AG08396 (cell line): ENCODE results near the gene FBXL13.

Experiments used
- DNase-seq: peaks from one replicate; pipeline ENCODE4 v3.0.0; 2012; ENCODE audit warnings: low spot score, mixed read lengths

The FBXL13 gene

DNA sequence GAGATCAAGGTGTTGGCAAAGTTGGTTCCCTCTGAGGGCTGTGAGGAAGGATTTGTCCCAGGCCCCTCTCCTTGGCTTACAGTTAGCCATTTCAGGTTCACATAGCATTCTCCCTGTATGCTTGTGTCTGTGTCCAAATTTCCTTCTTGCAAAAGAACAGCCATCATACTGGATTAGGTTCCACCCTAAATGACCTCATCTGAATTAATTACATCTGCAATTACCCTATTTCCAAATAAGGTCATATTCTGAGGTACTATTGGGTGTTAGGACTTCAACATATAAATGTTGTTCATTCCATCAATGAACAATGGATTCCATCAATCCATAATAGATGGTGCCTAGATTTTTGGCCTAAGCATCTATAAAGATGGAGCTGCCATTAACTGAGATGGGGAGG, 178.0 kb downstream of the FBXL13 start:
- DNase-seq, result no peak

DNA sequence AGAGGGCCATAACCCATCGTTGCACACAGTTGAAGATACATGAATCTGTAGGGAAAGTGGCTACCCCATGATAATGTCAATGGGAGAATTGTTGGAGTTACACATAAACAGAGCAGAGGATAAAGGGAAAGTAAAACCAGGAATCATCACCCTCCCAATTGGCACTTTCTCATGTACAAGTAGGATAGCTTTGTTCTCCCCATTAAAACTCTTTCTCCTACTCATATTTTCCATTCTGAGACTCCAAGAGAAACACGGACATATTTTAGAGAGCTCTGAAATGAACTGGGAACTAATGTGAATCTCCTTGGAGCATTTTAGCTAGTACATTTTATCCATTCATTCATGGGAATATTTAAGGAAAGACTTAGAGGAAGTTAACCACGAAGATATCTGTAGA, 179.0 kb downstream of the FBXL13 start:
- no peak for DNase-seq

DNA sequence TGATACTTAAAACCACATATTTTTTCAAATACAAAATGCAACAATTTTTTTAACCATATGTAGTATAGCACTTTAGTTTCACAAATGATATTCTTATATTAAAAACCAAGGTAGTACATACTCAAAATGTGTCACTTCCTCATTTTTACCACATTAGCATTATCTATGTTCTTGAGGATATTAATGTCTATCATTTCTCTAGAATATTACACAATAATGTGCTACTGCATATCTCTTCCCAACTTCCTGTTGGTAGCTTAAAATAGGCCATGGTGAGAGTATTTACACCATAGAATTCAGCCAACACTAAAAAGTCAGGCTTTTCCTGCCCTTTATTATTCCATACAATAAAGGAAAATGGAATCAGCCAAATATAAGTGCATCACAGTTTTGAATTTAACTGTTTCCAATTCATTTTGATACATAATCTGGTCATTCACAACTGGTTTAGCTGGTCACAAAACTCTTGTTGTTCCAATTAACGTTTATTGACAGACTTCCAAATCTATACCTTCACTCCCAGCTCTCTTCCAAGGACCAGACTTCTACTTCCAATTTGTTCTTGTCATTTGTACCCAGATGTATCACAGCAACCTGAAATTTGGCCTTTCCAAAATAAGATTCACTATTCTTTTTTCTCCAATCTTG, 181.8 kb downstream of the FBXL13 start:
- no peak for DNase-seq

DNA sequence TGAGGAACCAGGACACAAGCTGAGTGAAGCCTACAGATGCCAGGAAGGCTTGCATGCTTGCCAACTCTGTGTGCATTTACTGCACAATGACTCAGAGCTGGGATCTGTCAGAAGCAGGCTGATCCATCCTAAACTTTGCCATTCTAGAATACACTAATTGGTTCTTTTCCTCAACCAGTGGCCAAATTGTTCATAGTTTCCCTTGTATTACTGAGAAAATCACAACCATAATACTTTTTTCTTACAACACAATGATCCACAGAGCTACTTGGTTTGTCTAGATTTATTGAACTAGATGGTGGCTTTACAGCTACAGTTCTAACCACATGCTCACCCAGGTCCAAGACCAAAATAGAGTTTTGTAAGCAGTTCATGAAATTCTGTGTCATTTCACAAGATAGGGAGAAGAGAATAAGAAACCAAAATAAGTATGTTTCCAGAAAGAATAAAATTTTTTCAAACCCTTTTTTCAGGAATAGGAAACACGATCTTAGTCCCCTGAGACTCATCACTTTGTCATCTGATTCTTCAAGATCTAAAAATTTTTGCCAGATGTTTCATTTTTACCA, 182.8 kb downstream of the FBXL13 start:
- DNase-seq, result peak; percentile 67

DNA sequence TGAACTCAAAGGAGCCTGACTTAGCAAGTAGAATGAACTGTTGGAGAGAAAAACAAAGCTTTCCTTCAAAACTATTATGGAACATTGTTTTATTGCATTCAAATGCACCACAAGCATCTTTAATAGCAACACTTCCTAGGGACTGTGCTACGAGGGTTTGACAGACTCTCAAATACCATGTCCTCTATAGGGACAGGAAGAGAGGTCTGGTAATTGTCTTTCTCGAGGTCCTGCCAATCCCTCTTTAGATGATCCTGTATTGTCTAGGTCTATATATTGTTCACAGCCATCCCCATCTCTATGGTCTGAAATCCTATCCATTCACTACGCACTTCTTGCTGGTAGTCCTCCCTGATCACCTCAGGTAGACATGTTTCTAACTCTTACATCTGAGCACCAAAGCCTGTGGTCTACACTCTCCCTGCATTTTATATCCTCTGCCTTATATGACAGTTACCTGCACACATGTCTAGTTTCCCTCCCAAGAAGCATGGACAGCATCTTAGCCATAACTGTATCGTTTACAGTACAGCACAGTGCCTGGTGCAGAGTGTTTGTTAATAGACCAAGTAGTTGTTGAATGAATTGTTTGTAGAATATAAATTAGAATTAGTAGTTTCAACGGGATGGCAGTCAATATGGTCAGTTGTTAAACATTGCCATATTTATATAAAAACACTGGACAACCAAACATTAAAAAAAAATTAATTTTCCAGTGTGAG, 183.5 kb downstream of the FBXL13 start:
- DNase-seq, result no peak

DNA sequence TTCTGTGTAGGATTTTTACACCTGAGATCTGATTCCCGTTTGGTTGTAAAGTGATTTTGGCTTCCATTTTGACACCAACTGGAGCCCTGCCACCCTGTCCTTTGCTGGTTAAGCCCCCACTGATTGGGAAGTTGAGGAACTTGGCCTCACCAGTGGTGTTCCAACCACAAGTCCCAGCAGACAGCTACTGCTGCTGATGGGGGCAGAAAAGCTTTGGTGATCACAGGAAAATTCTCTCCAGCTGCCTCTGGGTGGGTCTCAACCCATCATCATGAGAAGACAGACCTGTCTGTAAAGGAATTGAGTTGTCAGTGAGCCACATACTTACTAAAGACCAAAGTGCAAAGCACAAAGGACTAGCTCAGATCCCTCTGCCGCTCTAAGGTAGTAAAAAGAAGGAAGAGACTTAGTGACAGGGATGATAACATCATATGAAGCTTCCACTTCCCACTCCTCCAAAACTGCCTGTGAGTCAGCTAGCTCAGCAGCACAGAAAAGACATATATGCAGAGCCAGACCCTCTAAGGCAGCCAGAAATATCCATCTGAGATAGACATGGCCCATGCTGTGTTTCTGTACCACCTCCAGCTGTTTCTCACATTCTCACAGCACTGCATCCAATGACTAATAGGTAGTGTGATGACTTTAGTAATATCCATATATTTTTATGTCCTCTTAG, 184.2 kb downstream of the FBXL13 start:
- peak; percentile 13 for DNase-seq

DNA sequence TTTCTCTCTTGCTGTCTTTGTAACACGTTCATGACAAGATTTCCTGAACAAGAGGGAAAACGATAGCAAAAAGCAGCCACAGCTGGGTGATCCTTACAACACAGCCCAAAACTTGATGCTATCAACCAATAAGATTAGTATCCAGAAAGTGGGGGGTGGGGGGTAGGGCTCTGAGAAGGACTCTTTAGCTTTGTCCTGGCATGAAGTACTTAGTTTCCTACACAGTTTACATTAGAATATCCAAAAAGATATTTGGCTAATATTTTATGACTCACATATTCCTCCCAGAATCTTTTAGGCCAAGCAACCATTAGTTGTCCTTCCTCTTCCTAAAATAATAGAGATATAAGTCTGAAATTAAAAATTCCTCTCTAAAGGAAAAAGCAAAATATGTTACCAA, 184.7 kb downstream of the FBXL13 start:
- DNase-seq, result no peak

DNA sequence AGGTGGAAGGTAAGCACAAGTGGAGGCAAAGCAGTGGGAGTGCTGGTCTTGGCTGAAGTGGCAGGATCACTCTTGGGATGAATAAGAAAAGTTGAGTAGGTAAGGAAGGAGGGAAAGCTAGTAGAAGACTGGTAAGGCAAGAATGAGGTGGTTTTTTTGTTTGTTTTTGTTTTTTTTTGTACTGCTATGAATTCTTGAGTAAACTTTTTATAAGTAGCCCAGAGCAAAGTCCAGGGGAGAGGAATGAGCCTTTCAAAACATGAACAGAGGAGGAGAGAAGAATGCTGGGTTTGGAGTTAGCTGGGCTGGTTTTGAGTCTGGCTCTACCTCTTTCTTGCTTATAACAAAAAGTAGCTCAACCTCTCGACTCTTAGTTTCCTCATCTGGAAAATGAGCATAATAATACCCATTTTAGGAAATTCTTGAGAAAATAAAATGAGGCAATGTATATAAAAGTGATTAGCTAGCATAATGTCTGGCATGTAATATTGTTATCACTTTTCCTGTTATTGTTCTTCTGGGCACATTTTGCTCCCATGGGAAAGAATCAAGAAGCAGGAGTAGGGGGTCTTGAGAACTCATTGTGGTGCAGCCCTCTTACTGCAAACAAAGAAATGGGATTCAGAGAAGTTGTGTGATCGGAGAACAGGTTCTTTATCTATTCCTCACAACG, 185.9 kb downstream of the FBXL13 start:
- DNase-seq, result no peak

DNA sequence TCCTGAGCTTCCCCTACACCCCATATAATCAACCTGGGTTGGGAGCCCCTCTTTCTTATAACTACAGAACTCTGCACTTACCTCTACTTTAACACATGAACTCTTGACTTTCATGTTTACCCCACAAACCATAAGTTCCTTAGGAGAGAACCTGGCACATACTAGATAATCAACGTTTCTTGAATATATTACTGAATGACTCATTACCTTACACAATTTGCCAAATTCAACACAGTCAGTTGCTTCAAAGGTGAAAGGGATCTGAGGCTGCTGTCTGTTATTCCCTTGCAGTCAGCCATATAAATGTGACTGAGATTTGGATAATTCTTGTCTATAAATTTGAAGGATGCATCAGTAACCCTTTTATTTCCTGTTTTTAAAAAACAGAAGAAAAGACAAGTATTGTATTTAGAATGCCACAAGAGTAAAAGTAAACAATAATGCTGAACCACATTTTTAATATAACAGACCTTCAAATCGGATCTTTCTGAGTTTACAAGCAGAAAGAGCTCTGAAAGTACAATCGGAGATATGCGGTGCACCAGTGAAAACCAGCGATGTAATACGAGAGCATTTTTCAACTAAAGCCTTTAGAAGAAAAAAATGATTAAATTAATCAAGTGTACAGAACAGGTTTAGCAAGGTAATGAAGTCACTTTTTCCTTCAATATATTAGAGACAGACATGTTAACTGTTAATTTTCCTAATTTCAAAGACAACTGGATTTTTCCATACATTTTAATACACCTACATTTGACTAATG, 191.3 kb downstream of the FBXL13 start:
- DNase-seq, result no peak

DNA sequence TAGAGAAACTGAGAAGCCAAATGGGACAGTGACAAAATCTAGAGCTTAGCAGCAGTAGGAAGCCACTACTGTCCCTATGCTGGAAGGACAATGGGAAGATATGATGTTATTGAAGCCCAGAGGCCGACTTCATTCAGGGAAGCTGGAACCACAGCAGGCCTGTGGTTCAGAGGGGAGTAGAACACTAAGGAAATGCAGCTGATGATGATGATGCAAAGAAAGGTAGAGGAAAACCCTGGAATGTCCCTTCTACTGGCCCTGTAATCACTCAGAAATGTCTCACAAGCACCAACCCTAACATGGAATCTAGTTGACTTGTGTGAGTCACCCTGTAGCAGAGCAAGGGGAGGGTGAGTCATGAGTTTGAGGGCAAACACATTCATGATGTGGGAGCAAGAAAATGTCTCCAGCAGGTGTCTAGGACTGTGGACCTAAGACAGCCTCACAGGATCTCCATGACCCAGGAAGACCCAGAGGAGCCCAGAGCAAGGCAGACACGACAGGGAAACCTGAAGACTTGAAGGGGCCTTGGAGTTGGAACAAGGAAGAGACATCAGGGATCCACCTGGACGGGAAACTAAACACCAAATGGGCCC, 198.8 kb downstream of the FBXL13 start:
- DNase-seq, result peak; percentile 85

DNA sequence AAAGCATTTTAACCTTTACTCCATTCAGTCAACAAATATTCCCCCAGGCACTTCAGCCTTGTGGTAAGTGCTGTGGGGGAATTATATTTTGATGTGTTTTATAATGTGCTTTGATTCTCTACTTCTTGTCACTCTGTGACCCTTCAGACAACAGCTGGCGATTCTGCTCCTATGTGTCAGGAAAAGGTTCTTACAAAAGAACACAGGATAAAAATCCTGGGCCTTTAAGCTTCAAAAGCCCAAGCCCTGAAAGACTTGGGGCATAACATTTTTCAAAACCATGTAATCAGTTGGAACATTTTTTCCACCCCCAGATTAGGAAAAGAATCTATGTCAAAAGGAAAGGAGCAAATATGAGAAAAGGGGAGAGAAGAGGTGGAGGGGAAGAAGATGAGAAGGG, 199.6 kb downstream of the FBXL13 start:
- DNase-seq, result no peak

DNA sequence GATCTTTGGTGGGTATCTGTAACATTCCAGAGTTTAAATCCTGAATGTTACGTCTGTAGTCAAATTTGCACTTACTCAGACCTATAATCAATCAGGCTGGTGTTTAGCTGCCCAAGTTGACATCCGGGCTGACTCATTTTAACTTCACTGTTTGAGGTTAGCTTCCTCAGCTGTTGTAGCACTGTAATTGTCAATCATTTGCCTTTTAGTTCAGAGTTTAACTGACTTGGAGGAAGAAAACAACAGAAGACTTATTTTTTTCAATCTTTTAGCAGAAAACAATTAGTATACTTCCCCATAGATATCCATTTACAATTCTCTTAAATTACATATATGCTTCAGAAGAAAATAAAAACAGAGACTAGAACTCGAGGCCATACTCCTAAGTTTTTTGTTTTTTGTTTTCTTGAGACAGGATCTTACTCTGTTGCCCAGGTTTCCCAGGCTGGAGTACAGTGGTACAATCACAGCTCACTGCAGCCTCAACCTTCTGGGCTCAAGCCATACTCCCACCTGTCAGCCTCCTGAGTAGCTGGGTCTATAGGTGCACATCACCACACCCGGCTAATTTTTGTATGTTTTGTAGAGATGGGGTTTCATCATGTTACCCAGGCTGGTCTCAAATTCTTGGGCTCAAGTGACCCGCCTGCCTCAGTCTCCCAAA, 200.3 kb downstream of the FBXL13 start:
- peak; percentile 35 for DNase-seq

DNA sequence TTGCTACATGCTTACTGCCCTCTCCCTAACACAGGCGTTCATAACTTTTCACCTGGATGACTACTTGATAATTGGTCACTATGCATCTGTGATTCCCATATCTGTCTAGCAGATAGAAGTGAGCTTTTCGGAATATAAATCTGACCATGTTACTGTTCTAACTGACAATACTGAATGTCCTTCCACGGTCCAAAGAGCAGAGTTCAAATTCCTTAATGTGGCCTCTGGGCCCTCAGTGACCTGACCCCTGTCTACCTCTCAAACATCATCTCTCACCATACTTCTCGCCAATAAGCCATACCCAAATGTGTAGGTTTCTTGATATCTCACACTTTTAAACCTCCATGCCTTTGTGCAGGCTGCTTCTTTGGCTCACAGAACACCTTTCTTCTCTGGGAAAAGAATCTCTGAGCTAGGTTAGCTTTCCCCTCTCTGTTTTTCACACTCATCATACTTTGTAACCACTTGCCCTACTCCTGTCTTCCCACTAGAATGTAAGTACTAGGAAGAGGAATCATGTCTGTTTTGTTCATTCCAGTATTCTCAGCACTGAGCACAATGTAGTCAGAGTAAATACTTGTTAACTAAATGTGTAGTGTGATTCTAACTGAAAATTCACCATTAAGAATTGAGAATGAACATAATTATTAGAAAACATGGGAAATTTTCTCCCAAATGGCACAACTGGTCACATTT, 201.0 kb downstream of the FBXL13 start:
- no peak for DNase-seq

DNA sequence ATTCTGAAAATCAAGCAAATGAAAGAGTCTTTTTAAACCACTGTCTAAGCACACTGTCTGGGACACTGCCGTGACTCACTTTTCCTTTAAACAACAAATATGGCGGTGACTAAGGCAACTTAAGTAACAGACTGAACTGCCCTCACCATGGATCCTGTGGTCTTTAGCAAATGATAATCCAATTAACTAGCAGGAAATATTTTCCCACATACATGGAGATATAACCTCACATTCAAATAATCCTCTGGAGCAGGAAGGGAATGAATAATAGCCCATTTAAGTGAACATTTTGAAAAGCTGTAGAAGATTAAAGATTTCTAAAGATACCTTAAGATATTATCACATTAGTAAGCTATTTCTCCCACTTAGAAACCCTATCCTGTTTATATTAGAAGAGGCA, 202.1 kb downstream of the FBXL13 start:
- peak; percentile 53 for DNase-seq

DNA sequence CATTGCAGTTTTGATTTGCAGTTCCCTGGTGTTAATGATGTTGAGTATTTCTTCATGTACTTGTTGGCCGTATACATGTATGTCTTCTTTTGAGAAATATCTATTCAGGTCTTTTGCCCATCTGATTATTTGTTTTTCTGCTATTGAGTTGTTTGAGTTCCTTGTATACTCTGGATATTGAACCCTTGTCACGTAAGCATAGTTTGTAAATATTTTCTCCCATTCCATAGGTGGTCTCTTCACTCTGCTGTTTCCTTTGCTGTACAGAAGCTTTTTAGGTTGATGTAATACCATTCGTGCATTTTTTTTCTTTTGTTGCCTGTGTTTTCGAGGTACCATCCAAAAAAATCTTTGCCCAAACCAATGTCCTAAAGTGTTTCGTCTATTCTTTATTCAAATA, 205.4 kb downstream of the FBXL13 start:
- DNase-seq, result no peak

DNA sequence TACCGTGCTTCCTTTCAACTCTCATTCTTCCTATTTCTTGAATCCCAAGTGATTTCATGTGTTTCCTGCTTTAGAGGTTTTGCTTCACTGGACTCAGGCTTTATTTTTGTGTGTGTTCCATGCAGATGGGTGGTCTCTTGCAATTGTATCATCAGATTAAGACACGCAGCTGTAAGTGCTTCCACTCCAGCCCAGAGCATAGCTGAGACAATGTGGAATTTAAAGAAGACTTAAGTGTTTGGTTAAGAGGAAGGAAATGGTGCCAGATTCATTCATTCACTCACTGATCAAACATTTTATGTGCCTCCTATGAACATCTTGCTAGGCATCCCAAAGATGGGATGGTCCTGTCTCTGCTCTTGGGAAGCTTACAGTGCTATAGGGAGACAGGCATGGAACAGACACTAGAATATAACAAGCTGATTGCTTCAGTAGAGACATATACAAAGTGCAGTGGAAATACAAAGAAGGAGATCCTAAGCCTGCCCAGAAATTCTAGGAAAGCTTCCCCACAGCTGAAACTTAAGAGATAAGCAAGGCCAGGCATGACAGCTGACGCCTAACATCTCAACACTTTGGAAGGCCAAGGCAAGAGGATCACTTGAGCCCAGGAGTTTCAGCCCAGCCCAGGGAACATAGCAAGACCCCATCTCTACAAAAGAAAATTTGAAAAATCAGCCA, 207.9 kb downstream of the FBXL13 start:
- no peak for DNase-seq

DNA sequence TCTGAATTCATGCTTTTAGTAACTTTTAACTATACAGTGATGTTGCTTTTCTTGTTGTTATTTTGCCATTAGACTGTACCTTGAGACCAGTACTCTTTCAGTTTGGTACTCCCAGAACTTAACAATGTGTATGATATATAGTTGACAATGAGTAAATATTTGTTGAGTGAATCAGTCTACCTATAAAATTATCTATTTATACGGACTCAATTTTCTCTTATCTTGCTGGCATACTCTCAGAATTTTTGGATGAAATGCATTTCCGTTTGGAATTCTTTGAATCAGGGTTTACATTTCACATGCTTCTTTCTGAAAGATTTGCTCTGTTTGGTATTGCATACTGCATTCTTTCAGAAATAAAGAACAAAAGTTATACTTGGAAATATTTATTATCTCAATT, 209.6 kb downstream of the FBXL13 start:
- no peak for DNase-seq

DNA sequence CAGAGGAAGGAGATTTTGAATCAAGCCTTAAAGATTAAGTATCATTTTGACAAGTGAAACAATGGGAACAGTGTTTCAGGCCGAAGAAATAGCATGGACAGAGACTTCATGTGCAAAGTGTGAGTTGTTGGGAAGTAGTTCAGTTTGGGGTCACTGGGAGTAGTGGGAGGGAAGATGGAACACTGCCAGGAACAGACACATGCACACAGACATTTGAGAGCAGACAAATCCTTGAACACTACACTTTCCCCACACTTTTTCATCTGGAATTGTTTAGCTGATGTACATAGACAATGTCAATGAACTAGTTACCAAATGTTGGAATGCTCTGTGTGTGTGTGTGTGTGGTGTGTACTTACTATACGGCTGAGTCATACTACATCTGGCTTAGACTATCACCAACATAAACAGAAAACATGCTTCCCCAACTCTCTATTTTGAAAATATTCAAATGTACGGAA, 214.2 kb downstream of the FBXL13 start:
- peak; percentile 42 for DNase-seq

DNA sequence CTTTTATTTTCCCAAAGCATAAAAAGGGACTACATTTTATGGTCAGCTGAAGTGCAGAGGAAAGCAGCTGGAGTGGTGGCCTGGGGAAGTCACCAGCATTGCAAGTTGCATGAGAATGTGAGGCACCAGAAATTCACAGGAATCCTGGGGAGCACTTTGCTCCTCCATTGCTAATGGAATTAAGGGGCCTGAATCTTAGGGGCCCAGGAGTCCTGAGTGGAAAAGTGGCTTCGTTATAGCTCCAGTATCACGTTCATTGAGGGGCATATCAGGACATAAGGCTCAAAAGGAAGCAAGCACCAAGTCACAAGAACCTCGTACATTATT, 214.8 kb downstream of the FBXL13 start:
- DNase-seq, result no peak
